Ramos (cell line): ENCODE data around the gene CASZ1.

Experiments used
- in situ Hi-C: fragments of 300-500 bp; cut with MboI; formaldehyde crosslinking; loops from one replicate; pipeline ENCODE4 v1.14.3; 2022; ENCODE audit warnings: low sequenced_read_pairs; ENCODE audit not compliant: unreplicated experiment

CASZ1 gene

GRCh38 chr1:10650556-10651388 is 145.7 kb downstream of the CASZ1 start:
- in situ Hi-C loops, result no loop called here

- in situ Hi-C loops, result no loop called here
These were observed 146.8 kb downstream of the CASZ1 start for GRCh38 chr1:10649517-10650201.

GRCh38 chr1:10648689-10649516 is 147.5 kb downstream of the CASZ1 start:
- in situ Hi-C loops, result no loop called here

GRCh38 chr1:10647414-10648170 is 148.9 kb downstream of the CASZ1 start:
- in situ Hi-C loops, result no loop called here

GRCh38 chr1:10646347-10646861 is 150.0 kb downstream of the CASZ1 start:
- in situ Hi-C loops, result no loop called here

GRCh38 chr1:10644307-10645128 is 151.9 kb downstream of the CASZ1 start:
- in situ Hi-C loops, result no loop called here

GRCh38 chr1:10643607-10644306 is 152.7 kb downstream of the CASZ1 start:
- in situ Hi-C loops, result no loop called here

- in situ Hi-C loops, result no loop called here
These were observed 153.9 kb downstream of the CASZ1 start for GRCh38 chr1:10642403-10643080.

GRCh38 chr1:10641976-10642375 is 154.5 kb downstream of the CASZ1 start:
- in situ Hi-C loops, result no loop called here

GRCh38 chr1:10640843-10641553 is 155.4 kb downstream of the CASZ1 start:
- in situ Hi-C loops, result no loop called here

- in situ Hi-C loops, result no loop called here
These were observed 156.5 kb downstream of the CASZ1 start for GRCh38 chr1:10639775-10640578.

- in situ Hi-C loops, result no loop called here
These were observed 157.3 kb downstream of the CASZ1 start for GRCh38 chr1:10639011-10639774.

GRCh38 chr1:10638559-10639005 is 157.9 kb downstream of the CASZ1 start:
- in situ Hi-C loops, result no loop called here

- in situ Hi-C loops, result no loop called here
These were observed 158.4 kb downstream of the CASZ1 start for GRCh38 chr1:10637834-10638558.

GRCh38 chr1:10637400-10637799 is 159.0 kb downstream of the CASZ1 start:
- in situ Hi-C loops, result no loop called here
